HPDE6-E6E7 (cell line): ENCODE results near the gene PIK3C3.
"Not testable (repeated sequence)": the region's sequence is repeated elsewhere in the genome, so short reads cannot be mapped to it uniquely, and the experiment has no call there.

Experiments used
- DNase-seq: peaks from one replicate; pipeline ENCODE4 v3.0.0; 2011; ENCODE audit warnings: missing footprints; ENCODE audit errors: extremely low spot score

The PIK3C3 gene

DNA sequence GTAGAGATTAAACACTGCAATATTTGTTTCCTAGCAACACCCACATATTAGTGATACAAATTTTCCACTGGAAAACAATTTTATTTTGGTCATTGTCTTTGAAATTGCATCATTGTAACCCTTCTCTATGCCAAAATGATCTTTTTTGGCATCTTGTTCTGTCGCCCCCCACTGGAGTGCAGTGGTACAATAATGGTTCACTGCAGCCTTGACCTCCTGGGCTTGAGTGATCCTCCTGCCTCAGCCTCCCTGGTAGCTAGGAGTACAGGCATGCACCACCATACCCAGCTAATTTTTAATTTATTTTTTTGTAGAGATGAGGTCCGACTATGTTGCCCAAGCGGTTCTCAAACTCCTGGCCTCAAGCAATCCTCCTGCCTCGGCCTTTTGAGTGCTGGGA lies 117.4 kb downstream of the PIK3C3 start:
- no peak for DNase-seq

DNA sequence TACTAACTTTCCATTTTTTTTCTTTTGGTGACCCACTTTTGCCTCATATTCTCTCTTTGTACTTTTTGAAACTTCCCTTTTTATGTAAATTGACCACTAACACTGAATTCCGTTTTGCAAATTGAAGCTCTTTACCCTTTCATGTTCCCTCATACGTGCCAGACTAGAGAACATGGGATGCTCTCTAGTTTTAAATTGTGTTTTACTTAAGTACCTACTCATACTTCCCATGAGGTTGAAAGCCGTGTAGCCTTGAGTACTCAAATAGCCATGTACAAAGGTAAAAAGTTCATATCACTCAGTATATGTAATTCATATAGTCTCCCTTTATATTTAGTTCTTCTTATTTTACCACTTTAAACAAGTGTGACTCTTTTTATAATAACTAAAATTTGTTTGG lies 119.7 kb downstream of the PIK3C3 start:
- no peak for DNase-seq

DNA sequence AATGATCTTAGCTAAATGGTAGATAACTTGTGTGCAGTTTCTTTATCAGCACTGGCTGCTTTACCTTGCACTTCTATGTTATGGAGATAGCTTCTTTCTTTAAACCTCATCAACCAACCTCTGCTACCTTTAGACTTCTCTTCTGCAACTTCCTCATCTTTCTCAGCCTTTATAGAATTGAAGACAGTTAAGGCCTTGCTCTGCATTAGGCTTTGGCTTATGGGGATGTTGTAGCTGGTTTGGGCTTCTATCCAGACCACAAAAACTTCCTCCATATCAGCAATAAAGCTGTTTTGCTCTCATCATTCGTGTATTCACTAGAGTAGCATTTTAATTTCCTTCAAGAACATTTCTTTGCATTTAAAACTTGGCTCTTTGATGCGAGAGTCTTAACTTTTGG lies 123.7 kb downstream of the PIK3C3 start:
- DNase-seq = no peak

DNA sequence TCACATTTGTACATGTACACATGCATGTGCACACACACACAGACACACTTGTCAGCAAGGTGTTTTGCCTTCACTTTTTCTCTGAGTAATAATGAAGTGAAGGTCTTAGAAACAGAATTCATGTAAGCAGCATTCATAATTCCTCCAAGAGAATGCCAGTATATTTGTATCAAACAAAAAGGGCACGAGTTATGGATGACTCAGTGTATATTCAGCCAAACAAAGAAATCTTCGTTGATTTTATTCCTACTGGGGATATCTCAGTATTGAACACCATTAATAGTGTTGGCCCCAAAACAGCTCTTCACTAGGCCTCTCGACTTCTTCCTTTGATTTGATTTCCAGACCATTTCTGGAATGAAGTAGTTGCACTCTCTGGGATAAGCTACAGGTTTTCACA lies 125.3 kb downstream of the PIK3C3 start:
- no peak for DNase-seq

DNA sequence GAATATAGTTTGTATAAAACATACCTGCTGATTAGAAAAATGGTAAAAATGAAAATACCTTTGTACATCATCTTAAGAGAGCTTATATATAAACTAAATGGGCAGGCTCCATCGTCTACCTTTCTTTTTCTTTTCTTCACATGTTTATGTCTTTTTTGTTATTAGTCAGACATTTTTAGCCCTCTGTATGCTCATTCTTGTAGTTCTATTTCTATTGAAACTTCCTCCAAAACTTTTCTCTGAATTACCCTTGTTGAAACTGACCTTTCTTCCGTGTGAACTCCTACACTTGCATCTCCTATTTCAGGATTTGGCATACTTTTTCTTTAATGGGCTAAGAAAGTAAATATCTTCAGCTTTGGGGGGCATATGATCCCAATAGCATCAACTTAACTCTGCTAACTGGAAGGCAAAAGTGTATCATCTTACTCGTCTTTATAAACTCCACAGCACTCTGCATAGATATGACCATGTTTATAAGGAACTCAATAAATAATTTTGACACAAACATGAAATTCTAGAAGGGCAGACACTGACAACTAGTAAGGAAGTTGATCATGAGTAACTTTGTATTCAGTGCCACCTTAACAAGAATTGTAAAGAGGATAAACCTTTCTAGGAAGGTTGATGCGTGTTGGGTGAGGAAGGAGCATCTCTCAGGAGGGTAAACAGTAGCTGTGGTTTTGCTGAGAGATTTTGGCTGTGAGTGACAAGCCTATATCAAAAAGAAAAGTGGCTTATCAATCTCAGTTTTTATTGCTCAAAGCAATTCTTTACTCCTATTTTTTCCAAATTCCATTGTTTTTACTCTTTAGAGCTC lies 127.6 kb downstream of the PIK3C3 start:
- no peak for DNase-seq

DNA sequence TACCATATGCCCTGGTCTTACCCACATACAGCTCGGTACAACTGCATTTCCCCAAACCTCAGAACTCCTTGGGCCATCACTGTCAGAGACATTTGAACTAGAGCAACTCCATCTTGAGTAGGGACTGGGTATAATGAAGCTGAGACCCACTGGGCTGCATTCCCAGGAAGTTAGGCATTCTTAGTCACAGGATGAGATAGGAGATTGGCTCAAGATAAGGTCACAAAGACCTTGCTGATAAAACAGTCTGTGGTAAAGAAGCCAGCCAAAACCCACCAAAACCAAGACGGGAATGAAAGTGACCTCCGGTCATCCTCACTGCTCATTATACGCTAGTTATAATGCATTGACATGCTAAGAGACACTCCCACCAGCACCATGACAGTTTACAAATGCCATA lies 131.3 kb downstream of the PIK3C3 start:
- no peak for DNase-seq

DNA sequence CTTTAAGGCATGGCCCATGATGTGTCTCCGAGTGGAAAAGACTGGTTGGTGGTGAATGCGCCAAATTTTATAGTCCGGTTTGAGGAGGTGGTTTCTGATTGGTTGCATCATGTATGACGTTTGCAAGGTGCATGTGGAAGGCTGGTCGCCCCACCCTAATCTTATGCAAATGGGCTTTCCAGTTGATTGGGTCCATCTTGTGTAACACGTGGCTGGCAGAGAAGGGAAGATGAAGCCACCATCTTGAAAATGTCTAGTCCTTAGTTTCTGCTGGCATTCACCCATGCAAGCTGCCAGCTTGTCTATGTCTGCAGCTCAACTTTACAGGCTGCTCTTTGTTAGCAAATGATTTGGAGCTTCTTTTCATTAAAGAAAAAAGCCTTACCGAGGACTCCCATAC lies 132.2 kb downstream of the PIK3C3 start:
- DNase-seq = no peak

DNA sequence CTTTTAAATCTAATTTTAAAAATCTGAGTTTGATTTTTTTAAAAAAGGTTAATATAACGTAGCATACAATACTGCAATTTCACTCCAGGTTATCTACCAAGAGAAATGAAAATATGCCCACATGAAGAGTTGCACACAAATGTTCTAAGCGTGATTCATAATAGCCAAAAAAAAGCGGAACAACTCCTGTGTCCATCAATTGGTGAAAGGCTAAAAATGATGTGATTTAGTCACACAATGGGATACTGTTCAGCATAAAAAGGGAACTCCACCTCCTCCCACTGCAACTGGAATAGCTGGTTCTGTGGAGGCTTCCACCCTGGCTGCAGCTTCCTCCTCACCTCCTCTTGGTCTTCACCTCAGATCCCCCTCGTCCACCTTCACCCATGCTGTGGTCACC lies 132.8 kb downstream of the PIK3C3 start:
- no peak for DNase-seq

DNA sequence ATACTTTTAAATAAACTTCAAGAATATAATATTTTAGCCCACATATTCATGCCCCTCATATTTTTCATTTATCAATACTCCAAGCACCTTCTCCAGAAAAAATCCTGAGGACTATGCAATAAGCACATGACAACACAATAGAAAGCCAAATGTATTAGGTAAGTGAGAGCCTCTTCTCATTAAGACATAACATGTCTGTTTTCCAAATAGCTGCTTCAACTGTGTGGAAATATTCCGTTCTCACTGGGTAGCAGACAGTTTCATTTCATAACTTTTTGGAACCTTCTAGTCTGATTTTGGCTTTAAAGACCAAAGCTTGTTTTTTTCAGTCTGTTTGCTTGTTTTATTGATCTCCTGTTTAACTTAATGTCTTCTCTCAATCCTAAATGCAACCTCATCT lies 137.8 kb downstream of the PIK3C3 start:
- DNase-seq = no peak

DNA sequence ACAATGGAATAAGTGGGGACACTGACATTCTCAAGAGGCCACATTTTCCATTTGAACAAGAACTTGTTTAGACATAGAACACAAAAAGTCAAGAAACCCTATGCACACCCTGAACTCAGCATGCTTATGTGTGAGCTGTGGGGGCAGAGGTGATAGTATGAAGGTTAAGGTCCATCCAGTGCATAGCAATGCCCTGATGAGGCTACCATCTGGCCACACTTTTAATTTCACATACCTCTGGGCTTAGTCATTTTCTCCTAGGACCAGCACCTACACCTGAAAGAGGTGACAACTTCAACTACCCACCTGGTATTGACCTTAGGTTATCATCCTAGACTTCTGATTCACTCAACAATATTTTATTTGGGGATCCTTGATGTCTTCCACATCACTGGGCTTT lies 139.8 kb downstream of the PIK3C3 start:
- DNase-seq = no peak

DNA sequence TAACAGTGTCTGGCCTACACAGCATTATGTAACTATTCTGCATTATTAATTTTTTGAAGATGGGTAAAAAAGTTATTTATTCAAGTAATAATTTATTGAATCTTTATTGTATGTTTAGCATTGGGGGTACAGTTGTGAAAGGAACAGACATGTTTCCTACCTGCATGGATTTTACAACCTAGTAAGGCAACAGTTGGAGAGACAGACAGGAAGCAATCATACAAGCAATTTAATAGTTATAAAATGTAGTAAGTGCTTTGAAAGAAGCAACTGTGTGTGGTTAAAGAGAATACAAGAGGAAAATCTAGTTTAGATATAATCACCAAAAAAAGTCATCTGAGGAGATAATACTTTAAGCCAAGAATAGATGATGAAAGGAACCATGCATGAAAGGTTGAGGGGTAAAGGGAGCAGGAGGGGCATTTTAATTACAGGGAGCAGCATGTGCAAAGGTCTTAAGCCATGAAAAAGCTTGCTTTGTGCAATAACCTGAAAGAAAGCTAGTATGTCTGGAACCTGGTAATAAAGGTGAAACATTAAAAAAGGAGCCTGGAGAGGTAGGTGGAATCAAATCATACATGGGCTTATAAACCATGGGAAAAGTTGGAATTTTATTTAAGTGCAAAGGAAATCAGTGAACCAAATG lies 140.8 kb downstream of the PIK3C3 start:
- DNase-seq = no peak

DNA sequence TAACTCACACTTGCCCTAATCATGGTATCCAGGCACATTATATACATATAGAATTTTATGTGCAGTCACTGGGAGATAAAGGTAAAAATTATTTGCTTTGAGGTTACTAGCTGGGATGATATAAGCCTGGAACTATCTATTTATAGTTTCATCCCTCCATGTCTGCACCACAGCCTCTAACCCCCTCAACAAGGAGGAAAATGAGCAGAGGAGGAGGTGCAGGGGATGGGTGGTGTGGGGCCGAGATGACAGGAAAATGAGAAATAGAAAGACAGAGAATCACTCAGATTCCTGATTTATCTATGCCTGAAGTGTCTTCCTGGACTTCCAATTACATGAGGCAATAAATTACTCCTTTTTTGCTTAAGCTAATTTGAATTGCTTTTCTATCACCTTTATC lies 145.2 kb downstream of the PIK3C3 start:
- no peak for DNase-seq

DNA sequence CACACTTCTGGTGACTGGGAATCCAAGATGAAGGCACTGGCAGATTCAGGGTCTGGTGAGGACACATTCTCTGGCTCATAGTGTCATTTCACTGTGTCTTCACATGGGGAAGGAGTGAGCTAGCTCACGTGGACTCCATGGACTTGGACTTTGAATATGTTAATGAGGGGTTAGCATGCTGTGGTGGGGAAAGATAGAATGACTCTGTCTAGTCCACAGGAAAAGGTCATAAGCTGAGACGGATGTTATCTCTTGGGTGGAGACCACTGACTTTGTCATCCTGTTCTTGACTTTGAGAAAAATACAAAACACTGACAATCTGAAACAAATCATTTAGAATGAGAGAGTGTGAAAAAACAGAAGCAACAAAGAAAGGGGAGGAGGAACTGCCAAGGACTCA lies 145.9 kb downstream of the PIK3C3 start:
- DNase-seq = no peak

DNA sequence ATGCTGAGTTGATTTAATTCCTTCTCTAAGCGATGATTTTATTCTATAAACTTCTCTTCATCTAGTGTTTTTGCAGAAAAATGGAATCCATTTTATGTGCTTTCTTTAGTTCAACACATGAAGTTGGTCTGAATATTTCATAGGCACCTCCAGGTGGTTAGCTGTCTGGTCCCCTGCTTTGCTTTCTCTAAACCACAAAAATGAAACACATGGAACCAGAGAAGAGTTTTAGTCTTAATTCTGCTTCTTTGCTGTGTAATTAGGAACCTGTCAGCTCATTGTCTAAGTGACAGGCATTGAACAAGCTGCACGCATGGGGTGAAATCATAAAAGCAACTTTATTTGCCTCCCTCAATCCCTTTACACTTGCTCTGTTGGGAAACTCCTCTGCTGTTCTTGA lies 150.4 kb downstream of the PIK3C3 start:
- no peak for DNase-seq

DNA sequence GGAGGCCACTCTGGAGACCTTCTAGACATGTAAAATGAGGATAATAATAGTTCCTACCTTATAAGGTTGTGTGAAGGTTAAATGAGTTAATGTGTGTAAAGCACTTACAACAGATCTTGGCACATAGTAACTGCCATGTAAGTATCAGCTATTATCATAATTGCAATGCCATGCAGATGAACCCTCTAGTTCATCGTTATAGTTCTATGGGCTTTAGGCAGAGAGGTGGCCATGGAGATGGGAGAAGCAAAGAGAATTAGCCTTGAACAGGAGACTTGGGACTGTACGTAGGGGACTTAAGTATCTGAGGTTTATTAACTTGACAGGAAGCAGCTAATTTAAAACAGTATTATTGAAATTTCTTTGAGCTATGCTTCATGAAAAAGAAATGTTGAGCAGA lies 151.8 kb downstream of the PIK3C3 start:
- DNase-seq = no peak

DNA sequence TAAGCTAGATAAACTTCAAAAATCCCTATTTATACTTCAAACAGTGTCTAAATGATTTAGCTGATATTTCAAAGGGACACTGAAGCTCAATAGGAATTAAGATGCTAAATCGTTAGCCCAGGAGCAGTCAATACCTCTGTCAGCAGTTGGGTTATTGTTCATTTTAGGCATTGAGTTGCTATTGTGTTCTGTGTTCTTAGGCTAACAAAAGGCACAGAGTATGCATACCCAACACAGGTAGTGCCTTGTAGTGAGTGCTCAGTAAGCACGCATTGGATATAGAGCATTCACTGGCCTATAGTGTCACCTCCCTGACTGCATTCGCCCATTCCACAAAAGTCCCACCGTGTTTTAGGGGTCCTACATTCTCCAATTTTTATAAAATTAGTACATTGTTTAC lies 152.3 kb downstream of the PIK3C3 start:
- no peak for DNase-seq

DNA sequence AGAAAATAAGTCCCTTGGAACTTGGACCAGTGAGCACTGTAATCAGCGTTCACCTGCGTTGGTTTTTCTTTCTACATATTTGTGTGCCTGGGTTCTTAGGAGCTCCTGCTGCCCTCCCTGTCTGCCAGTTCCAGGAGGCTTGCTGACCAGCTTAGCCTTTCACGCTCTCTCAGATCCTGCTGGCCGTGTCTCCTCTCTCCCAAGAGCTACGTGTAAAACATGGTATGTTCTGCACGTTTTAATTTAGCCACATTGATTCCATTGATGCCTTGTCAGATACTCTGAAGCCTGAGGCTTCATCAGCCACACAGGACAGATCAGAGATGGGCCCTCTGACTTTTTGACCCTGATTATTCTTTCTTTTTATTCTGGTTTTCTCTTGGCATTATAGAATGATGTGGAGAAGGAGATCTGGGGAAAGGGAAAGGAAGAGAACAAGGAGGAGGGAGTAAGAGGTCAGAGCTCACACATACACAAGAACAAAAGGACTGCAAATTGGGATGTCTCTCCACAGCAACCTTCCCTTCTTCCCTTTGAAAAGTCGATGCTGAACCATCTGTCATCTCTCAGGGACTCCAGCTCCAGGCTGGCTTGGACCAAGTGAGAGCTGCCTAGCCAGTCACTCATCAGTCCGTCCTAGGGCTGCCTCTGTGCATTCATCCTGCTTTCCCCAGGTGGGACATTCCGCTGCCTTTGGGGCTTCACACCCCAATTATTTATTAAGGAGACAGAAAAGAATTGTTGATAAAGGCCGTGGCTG lies 152.8 kb downstream of the PIK3C3 start:
- no peak for DNase-seq

DNA sequence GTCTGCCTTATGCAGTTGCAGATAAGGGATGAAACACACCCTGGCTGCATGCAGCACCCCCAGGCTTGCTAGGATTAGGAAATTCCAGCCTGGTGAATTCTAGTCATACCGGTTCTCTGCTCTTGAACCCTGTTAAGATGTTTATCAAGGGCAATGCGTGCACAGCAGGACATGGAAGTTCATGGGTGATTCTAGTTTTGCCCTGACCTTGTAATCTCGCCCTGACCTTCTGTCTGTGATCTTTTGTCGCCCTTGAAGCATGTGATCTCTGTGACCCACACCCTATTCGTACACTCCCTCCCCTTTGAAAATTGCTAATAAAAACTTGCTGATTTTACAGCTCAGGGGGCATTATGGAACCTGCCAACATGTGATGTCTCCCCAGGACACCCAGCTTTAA lies 157.1 kb downstream of the PIK3C3 start:
- DNase-seq = not testable (repeated sequence)

DNA sequence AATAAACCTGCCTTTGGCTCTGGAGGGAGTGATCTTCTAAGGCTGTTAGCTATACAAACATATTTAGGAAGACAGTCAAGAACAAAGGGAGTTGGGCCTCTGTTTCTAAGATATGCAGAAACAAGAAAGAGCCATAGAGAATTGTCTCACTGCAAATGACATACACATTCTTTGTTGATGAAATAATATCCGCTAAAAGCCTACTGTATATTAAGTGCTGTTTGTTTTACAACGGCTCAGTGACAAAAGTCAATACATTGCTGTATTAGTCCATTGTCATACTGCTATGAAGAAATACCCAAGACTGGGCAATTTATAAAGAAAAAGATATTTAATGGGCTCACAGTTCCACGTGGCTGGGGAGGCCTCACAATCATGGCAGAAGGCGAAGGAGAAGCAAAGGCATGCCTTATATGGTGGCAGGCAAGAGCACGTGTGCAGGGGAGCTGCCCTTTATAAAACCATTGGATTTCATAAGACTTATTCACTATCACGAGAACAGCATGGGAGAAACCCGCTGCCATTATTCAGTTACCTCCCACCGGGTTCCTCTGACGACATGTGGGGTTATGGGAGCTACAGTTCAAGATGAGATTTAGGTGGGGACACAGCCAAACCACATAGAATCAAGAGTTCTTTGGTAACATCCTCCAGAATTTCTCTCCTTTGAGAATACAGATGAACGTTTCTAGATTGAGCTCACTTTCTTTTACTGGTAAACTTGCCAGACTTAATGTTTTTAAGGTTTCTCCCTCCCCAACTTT lies 157.8 kb downstream of the PIK3C3 start:
- no peak for DNase-seq

DNA sequence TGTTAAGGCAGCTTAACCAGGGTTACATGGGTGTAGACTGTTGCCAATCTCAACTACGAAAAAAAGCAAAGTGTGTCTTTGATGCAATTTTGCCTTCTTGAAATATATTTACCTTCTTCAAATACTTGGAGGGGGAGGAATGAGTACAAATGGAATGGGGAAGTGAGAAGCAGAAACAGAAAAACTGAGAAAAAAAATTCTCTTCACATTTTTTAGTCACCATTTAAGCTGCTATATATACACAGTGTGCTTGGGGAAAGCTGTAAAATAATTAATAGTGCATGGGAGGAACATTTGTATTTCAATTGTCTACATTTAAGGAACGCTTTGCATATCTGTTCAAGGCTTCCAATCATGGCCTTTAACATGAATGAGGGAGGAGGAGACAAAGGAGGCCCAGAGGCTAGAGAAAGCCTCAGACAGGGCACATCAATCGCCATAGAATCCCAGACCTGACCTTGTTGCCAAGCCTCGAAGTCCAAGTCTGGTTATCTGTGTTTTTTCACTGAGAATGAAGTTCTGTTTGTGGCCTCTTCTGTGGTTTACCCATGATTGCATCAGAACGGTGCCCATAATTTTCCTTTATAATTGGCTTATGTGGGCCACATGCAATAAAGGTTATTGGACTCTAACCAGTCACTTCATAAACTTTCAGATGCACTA lies 158.6 kb downstream of the PIK3C3 start:
- no peak for DNase-seq

DNA sequence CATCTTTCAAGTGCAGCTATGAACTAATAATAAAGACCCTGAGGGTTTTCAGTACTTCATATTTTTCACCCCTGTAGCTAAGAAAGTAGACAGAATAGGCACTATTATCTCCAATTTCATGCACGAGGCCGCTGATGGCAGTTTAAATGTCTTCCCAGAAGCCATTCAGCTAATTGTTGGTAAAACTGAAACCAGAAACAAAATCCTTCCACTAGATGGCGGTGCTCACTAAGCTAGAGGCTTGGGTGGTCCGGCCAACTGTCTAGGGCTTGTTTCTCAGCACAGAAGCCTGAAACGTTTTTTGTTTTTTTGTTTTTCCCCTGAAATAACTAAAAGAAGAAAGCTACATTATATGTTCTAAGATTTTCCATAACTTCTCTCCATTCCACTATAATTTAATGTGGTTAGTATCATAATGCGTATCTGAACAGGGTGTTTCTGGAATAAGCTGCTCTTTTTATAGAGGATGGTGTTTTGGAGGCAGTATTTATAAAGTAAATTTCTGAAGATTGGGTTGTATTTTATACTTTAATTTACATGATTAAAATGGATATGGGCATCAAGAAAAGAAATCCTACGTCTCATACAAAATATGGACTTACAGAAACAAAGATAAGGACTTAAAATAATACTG lies 159.4 kb downstream of the PIK3C3 start:
- peak; percentile 15 for DNase-seq
